CD14-positive monocyte (primary cell): ENCODE measurements around the gene RERE. TPM values are rescaled to one million over a fixed set of nuclear protein-coding genes. Genes with fewer than 3 reads are reported as not detected.
A peak's percentile ranks its signal among the peaks of the same experiment; 100 is the strongest.

ENCODE experiments used
- DNase-seq, 3 donors: peaks; one replicate each; pipeline ENCODE4 v3.0.0-alpha.2; 2011 to 2022
- H2AFZ ChIP-seq: 2 replicates; pipeline ENCODE4 v1.6.0; 2012; ENCODE audit warnings: mild to moderate bottlenecking, low read depth, low read length, inconsistent platforms; ENCODE audit not compliant: insufficient read depth, poor library complexity, severe bottlenecking
- H3K27ac ChIP-seq, 2 donors: 1 replicate in 1 of 2; 2 replicates in 1 of 2; pipeline ENCODE4 v1.5.1; 2012 to 2013; ENCODE audit warnings: low read length in 2 of 2, control low read depth in 1 of 2, inconsistent platforms in 1 of 2, low read depth in 1 of 2, mild to moderate bottlenecking in 1 of 2
- H3K27me3 ChIP-seq, 2 donors: one replicate each; pipeline versions ENCODE4 v1.6.0 to v1.6.1; 2011 to 2013; ENCODE audit warnings: low read length in 2 of 2; ENCODE audit not compliant: control insufficient read depth in 2 of 2, insufficient read depth in 2 of 2
- H3K36me3 ChIP-seq, 2 donors: replicated peaks in 1 of 2; 1 replicate in 1 of 2; 2 replicates in 1 of 2; pipeline versions ENCODE4 v1.5.1 to v1.6.1; 2012 to 2013; ENCODE audit warnings: low read length in 2 of 2, control low read depth in 1 of 2, inconsistent platforms in 1 of 2, mild to moderate bottlenecking in 1 of 2; ENCODE audit not compliant: insufficient read depth in 2 of 2, control insufficient read depth in 1 of 2
- H3K4me1 ChIP-seq, 2 donors: 1 replicate in 1 of 2; 2 replicates in 1 of 2; pipeline versions ENCODE4 v1.5.1 to v1.6.1; 2012 to 2013; ENCODE audit warnings: low read length in 2 of 2, control low read depth in 1 of 2, inconsistent platforms in 1 of 2, mild to moderate bottlenecking in 1 of 2, moderate library complexity in 1 of 2; ENCODE audit not compliant: insufficient read depth in 2 of 2, control insufficient read depth in 1 of 2
- H3K4me2 ChIP-seq: replicated peaks from 2 replicates; pipeline ENCODE3; 2012; ENCODE audit warnings: low read length, moderate library complexity, mild to moderate bottlenecking; ENCODE audit not compliant: poor library complexity, severe bottlenecking; ENCODE audit errors: extremely low read depth
- H3K4me3 ChIP-seq, 3 experiments: fragments of 200-600 bp in 1 of 3; sonication (generic) in 1 of 3; replicated peaks in 1 of 3; 1 replicate in 2 of 3; 2 replicates in 1 of 3; pipeline ENCODE4 v1.5.1; 2011 to 2013; ENCODE audit warnings: low read length in 3 of 3, mild to moderate bottlenecking in 3 of 3, control low read depth in 2 of 3, low read depth in 2 of 3, inconsistent platforms in 1 of 3, moderate library complexity in 1 of 3
- H3K79me2 ChIP-seq: 2 replicates; pipeline ENCODE4 v1.6.0; 2012; ENCODE audit warnings: mild to moderate bottlenecking, control low read depth, inconsistent platforms, low read length, moderate library complexity; ENCODE audit not compliant: insufficient read depth
- H3K9ac ChIP-seq: 2 replicates; pipeline ENCODE4 v1.6.0; 2017; ENCODE audit warnings: low read length, mild to moderate bottlenecking; ENCODE audit not compliant: insufficient read depth, poor library complexity, severe bottlenecking
- H3K9me3 ChIP-seq, 2 donors: replicated peaks in 1 of 2; 1 replicate in 1 of 2; 2 replicates in 1 of 2; pipeline versions ENCODE4 v1.5.1 to v1.6.1; 2012 to 2013; ENCODE audit warnings: low read length in 2 of 2, control low read depth in 1 of 2; ENCODE audit not compliant: control insufficient read depth in 1 of 2, insufficient read depth in 1 of 2
- H4K20me1 ChIP-seq: 2 replicates; pipeline ENCODE4 v1.6.0; 2012; ENCODE audit warnings: mild to moderate bottlenecking, low read length, control low read depth, moderate library complexity; ENCODE audit not compliant: insufficient read depth
- H3K27ac Mint-ChIP-seq, 7 donors: one replicate each; pipeline ENCODE4 v1.8.0; 2020; ENCODE audit warnings: mild to moderate bottlenecking in 7 of 7, mixed read lengths in 7 of 7, moderate library complexity in 6 of 7, inconsistent platforms in 2 of 7
- H3K27me3 Mint-ChIP-seq, 3 donors: one replicate each; pipeline ENCODE4 v1.8.0; 2021 to 2022; ENCODE audit warnings: low read depth in 3 of 3, mild to moderate bottlenecking in 3 of 3, mixed read lengths in 3 of 3, moderate library complexity in 3 of 3, inconsistent platforms in 1 of 3
- H3K36me3 Mint-ChIP-seq, 2 donors: one replicate each; pipeline ENCODE4 v1.8.0; 2020; ENCODE audit warnings: mixed read lengths in 2 of 2, inconsistent platforms in 1 of 2, mild to moderate bottlenecking in 1 of 2
- H3K4me1 Mint-ChIP-seq: one replicate; pipeline ENCODE4 v1.8.0; 2020; ENCODE audit warnings: mild to moderate bottlenecking, mixed read lengths
- H3K4me3 Mint-ChIP-seq, 2 donors: one replicate each; pipeline ENCODE4 v1.8.0; 2020; ENCODE audit warnings: mild to moderate bottlenecking in 2 of 2, mixed read lengths in 2 of 2, moderate library complexity in 1 of 2
- H3K9me3 Mint-ChIP-seq, 7 donors: one replicate each; pipeline ENCODE4 v1.8.0; 2020 to 2022; ENCODE audit warnings: mixed read lengths in 7 of 7, mild to moderate bottlenecking in 6 of 7, moderate library complexity in 6 of 7, inconsistent platforms in 2 of 7
- WGBS: methylation state at CpG from one replicate; pipeline ENCODE4 v1.1.5; 2013; ENCODE audit warnings: missing lambda C conversion rate; ENCODE audit not compliant: insufficient coverage; 5-methylcytosine and 5-hydroxymethylcytosine counted together
- intact Hi-C, 2 donors: fragments of 100-400 bp; cut with micrococcal nuclease; formaldehyde crosslinking; loops; one replicate each; pipeline versions ENCODE4 v1.15.0 to v1.15.1; 2023
- polyA plus RNA-seq, 3 donors: library from polyadenylated mRNA; depleted of rRNA in 1 of 3; unstranded in 2 of 3; stranded (reverse) in 1 of 3; fragments of 300-500 nt in 2 of 3; fragments of >200 nt in 1 of 3; fragmentation: Illumina TruSeq in 2 of 3; gene quantifications; 1 replicate in 2 of 3; 2 replicates in 1 of 3; pipeline ENCODE4 v1.2.3, GENCODE V29; 2012 to 2021
- TF ChIP-seq, protein P1 (sequence below): fragments of 200-600 bp; IDR thresholded peaks from one replicate; pipeline ENCODE4 v1.8.0; 2022; ENCODE audit warnings: antibody characterized with exemption, mild to moderate bottlenecking

Gene RERE
- polyA plus RNA-seq, 3 donors = 1.2 to 19.4 (median 3.8) TPM

DNA sequence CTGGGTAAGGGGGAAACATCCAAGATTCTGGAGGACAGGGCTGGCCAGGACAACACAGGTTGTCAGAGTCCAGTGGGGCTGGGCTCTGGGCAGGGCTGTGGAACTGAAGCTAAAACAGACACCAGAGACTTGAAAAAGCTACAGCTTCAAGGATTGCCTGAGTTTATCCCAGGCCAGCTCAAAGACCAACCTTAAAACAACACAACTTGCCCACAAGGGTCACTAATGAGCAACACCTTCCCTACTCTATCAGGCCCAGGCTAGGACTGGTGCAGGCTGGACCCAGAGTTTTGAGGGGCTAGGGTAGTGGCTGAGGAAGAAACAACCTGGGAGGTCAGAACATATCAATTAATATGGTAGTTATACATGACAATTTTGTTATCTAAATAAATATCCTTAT, 338.9 kb downstream of the RERE start:
- intact Hi-C loops = no loop called here
- H3K4me1 Mint-ChIP-seq = peaks cover 27% of the 10 kb centered on the region
- no peaks in the 10 kb centered on the region for H3K79me2 ChIP-seq
- no peak overlapping the region for H2AFZ ChIP-seq
- H4K20me1 ChIP-seq = peaks cover 4% of the 10 kb centered on the region
- no peaks in the 10 kb centered on the region for H3K27me3 Mint-ChIP-seq
- no peak overlapping the region for H3K27ac Mint-ChIP-seq
- no peaks in the 10 kb centered on the region for H3K36me3 ChIP-seq
- H3K36me3 Mint-ChIP-seq = peaks cover 0 to 2% of the 10 kb centered on the region in 2 donors
- H3K9me3 ChIP-seq = no peaks in the 10 kb centered on the region
- H3K27me3 ChIP-seq = no peaks in the 10 kb centered on the region
- peaks cover 14 to 21% of the 10 kb centered on the region in 2 donors for H3K4me1 ChIP-seq
- no peak overlapping the region for H3K4me3 ChIP-seq
- H3K9ac ChIP-seq = no peak overlapping the region
- no peak overlapping the region for H3K27ac ChIP-seq
- TF ChIP-seq, protein P1, sequence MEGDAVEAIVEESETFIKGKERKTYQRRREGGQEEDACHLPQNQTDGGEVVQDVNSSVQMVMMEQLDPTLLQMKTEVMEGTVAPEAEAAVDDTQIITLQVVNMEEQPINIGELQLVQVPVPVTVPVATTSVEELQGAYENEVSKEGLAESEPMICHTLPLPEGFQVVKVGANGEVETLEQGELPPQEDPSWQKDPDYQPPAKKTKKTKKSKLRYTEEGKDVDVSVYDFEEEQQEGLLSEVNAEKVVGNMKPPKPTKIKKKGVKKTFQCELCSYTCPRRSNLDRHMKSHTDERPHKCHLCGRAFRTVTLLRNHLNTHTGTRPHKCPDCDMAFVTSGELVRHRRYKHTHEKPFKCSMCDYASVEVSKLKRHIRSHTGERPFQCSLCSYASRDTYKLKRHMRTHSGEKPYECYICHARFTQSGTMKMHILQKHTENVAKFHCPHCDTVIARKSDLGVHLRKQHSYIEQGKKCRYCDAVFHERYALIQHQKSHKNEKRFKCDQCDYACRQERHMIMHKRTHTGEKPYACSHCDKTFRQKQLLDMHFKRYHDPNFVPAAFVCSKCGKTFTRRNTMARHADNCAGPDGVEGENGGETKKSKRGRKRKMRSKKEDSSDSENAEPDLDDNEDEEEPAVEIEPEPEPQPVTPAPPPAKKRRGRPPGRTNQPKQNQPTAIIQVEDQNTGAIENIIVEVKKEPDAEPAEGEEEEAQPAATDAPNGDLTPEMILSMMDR = no peak
- DNase-seq = no peak
- no peaks in the 10 kb centered on the region for H3K9me3 Mint-ChIP-seq
- no peak overlapping the region for H3K4me2 ChIP-seq
- no peak overlapping the region for H3K4me3 Mint-ChIP-seq

DNA sequence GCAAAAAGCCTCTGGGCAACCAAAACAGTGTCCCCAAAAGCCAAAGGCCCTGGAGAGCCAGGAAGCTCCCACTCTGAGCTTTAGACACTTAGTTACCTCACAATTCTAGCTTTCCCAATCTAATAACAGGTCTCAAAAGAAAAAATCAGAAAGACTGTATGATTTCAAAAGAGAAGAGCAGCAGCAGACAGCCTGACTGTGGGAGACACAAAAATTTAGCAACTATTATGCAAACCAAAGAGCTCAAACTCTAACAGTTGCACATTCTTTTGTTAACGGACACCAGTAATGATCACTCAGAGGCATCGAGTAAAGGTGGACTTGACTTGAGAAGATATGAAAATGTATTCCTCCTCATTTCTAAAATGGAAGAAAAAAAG, 339.5 kb downstream of the RERE start:
- H3K36me3 ChIP-seq = no peaks in the 10 kb centered on the region
- peaks cover 27% of the 10 kb centered on the region for H3K4me1 Mint-ChIP-seq

More for the DNA sequence above, 339.5 kb downstream of the RERE start:
- Histone ChIP-seq H3K9me3 (no peaks in the 10 kb centered on the region), H3K4me1 (peaks cover 14 to 21% of the 10 kb centered on the region in 2 donors), H3K27me3 (no peaks in the 10 kb centered on the region), H3K79me2 (no peaks in the 10 kb centered on the region), H3K4me3 (no peak overlapping the region), H3K27ac (no peak overlapping the region), H4K20me1 (peaks cover 4% of the 10 kb centered on the region), H3K4me2 (no peak overlapping the region), H2AFZ (no peak overlapping the region), H3K9ac (no peak overlapping the region)
- Mint-ChIP-seq H3K36me3 (peaks cover 0 to 2% of the 10 kb centered on the region in 2 donors), H3K4me3 (no peak overlapping the region), H3K9me3 (no peaks in the 10 kb centered on the region), H3K27ac (peak overlapping the region in 1 of 7 donors; percentile 11), H3K27me3 (no peaks in the 10 kb centered on the region)
- intact Hi-C loops = no loop called here
- DNase-seq = no peak
- no CpG with 5 or more reads among the region's 2 CpGs for WGBS
- TF ChIP-seq, protein P1 = no peak
